ENCODE results near the gene NFATC3. TPM values are rescaled to one million over a fixed set of nuclear protein-coding genes. Genes with fewer than 3 reads are reported as not detected.

The NFATC3 gene
- total RNA-seq, 2 donors from 2014 or later = 91.9 to 131 TPM

DNA sequence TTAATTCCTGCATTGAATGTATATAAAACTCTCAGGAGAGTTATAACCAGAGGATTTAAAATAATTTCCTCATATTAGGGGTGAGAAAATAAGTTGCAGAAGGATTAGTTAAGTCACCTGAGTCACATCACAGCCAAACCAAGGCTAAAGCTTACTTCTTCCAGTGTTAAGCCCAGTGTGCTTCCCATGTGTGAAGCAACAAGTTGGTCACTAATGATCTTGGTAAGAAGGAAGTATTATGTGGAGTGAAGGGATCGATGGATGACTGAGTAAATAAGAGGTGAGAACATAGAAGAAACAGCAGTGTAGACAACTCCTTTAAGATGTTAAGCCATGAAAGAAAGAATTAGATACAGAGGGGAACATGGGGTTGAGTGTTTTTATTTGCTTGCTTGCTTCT, 130.1 kb downstream of the NFATC3 start:
- Mint-ChIP-seq H3K36me3 (peaks cover 5% of the 10 kb centered on the region), H3K4me1 (ENCODE audit: low read depth in 2 of 2) (peaks cover 12 to 20% of the 10 kb centered on the region in 2 donors), H3K27ac (peak overlapping the region; percentile 6 to 28), H3K27me3 (no peaks in the 10 kb centered on the region), H3K9me3 (no peaks in the 10 kb centered on the region), H3K4me3 (no peak overlapping the region)
- no peak for ATAC-seq
- no peak for DNase-seq (ENCODE audit: low spot score)

DNA sequence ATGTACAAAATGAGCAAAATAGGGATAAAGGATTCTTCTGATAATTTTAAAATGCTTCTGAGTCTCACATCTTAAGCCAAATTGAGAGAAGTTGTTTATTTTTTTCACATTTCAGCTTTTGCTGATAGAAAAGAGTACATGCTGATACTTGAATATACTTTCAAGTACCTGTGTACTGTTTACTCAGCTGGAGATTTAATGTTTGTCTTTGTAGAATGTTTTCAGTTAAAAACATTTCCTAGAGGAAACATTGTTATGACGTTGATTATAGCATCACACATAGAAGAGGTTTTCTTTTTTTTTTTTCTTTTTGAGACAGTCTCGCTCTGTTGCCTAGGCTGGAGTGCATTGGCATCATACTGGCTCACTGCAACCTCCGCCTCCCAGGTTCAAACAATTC, 131.1 kb downstream of the NFATC3 start:
- ATAC-seq = no peak
- Mint-ChIP-seq H3K27me3 (no peaks in the 10 kb centered on the region), H3K36me3 (peaks cover 9% of the 10 kb centered on the region), H3K4me1 (ENCODE audit: low read depth in 2 of 2) (peaks cover 12 to 17% of the 10 kb centered on the region in 2 donors), H3K4me3 (no peak overlapping the region), H3K27ac (peak overlapping the region; percentile 6 to 28), H3K9me3 (no peaks in the 10 kb centered on the region)
- DNase-seq (ENCODE audit: low spot score) = no peak

- no peak for ATAC-seq
- Mint-ChIP-seq H3K27ac (peak overlapping the region in 1 of 2 donors; percentile 63), H3K4me3 (no peak overlapping the region), H3K9me3 (no peaks in the 10 kb centered on the region), H3K4me1 (ENCODE audit: low read depth in 2 of 2) (peaks cover 5 to 14% of the 10 kb centered on the region in 2 donors), H3K27me3 (no peaks in the 10 kb centered on the region), H3K36me3 (peaks cover 15% of the 10 kb centered on the region)
- DNase-seq (ENCODE audit: low spot score) = no peak
Measured at GRCh38 chr16:68217506-68217905, 132.3 kb downstream of the NFATC3 start.

DNA sequence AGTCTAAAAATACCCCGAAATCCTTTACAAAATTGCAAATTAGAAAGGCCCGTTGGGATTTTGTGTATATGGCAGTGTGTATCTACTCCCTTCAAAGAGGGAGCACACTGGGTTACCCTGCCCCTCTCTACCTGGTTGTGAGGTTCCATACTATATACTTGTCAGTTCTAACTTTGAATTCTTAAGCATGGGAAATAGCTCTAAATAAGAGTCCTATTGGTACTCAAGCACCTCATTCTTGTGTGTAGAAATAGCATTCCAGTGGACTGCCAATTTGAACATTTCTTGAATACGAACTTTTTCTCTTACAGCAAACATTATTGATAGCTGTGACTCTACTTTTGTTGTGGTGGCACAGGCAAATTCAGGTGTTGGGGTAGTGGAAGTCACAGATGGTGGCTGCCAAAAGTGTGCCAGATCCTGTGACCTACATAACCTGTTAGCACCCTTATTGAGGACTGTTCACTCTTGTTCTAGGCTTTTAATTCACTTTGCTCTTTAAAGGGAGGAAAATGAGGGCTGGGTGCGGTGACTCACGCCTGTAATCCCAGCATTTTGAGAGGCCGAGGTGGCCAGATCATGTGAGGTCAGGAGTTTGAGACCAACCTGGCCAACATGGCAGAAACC, 134.7 kb downstream of the NFATC3 start:
- H3K27me3 Mint-ChIP-seq = no peaks in the 10 kb centered on the region
- H3K4me3 Mint-ChIP-seq = no peak overlapping the region
- peaks cover 15% of the 10 kb centered on the region for H3K36me3 Mint-ChIP-seq
- DNase-seq (ENCODE audit: low spot score) = no peak
- ATAC-seq = no peak
- H3K27ac Mint-ChIP-seq = peak overlapping the region in 1 of 2 donors; percentile 54
- peaks cover 5 to 14% of the 10 kb centered on the region in 2 donors for H3K4me1 Mint-ChIP-seq (ENCODE audit: low read depth in 2 of 2)
- no peaks in the 10 kb centered on the region for H3K9me3 Mint-ChIP-seq

GRCh38 chr16:68223072-68223471, 137.9 kb downstream of the NFATC3 start:
- no peaks in the 10 kb centered on the region for H3K27me3 Mint-ChIP-seq
- H3K4me1 Mint-ChIP-seq (ENCODE audit: low read depth in 2 of 2) = peaks cover 12 to 14% of the 10 kb centered on the region in 2 donors
- H3K27ac Mint-ChIP-seq = no peak overlapping the region
- no peaks in the 10 kb centered on the region for H3K9me3 Mint-ChIP-seq
- H3K4me3 Mint-ChIP-seq = no peak overlapping the region
- H3K36me3 Mint-ChIP-seq = peaks cover 10% of the 10 kb centered on the region
- no peak for DNase-seq (ENCODE audit: low spot score)
- ATAC-seq = no peak

GRCh38 chr16:68226116-68226515, 140.9 kb downstream of the NFATC3 start:
- Mint-ChIP-seq H3K4me1 (ENCODE audit: low read depth in 2 of 2) (peaks cover 12 to 20% of the 10 kb centered on the region in 2 donors), H3K27ac (peak overlapping the region; percentile 71 to 80), H3K4me3 (no peak overlapping the region), H3K27me3 (no peaks in the 10 kb centered on the region), H3K9me3 (no peaks in the 10 kb centered on the region), H3K36me3 (peaks cover 7% of the 10 kb centered on the region)
- ATAC-seq (no peak), DNase-seq (ENCODE audit: low spot score) (no peak)

GRCh38 chr16:68227183-68227793, 142.1 kb downstream of the NFATC3 start:
- ATAC-seq (peak in 1 of 2 donors; percentile 36), DNase-seq (ENCODE audit: low spot score) (no peak)
- peaks cover 12 to 20% of the 10 kb centered on the region in 2 donors for H3K4me1 Mint-ChIP-seq (ENCODE audit: low read depth in 2 of 2)
- no peaks in the 10 kb centered on the region for H3K9me3 Mint-ChIP-seq
- H3K4me3 Mint-ChIP-seq = no peak overlapping the region
- H3K27me3 Mint-ChIP-seq = no peaks in the 10 kb centered on the region
- no peaks in the 10 kb centered on the region for H3K36me3 Mint-ChIP-seq
- peak overlapping the region; percentile 71 to 80 for H3K27ac Mint-ChIP-seq

DNA sequence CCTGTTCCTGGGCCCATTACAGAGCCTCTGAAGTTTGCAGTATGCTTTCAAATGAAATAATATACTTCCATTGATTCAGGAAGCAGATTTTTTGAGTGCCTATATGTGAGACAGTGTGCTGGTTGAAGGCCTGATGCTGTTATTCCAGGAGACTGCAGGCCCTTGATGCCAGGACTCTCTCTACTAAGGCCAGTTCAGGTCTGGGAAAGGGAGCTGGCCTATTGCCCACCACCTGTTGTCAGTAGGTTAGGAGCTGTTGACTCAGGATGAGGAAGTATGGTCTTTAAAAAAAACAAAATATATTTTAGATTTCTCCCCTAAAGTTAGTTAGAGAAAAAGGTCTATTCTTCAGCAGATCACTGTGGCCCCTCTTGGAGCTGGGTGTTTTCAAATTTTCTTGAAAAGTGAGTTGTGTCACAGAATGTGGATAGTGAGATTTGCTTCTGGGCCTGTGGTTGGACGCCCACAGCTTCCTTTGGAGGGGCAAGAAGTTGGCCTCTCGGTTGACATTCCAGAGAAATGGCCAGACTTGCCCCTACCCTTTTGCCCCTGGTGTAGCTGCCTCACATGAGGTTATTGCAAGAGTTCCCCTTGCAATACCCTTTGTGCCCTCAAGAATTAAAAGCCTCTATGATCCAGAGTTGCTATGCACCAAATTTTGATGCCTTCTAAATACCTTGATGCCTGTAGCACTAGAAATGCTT, 142.8 kb downstream of the NFATC3 start:
- peak overlapping the region; percentile 25 for H3K4me3 Mint-ChIP-seq
- peak overlapping the region; percentile 71 to 80 for H3K27ac Mint-ChIP-seq
- DNase-seq (ENCODE audit: low spot score) (no peak), ATAC-seq (no peak)
- no peaks in the 10 kb centered on the region for H3K27me3 Mint-ChIP-seq
- peaks cover 12 to 20% of the 10 kb centered on the region in 2 donors for H3K4me1 Mint-ChIP-seq (ENCODE audit: low read depth in 2 of 2)
- H3K36me3 Mint-ChIP-seq = no peaks in the 10 kb centered on the region
- H3K9me3 Mint-ChIP-seq = no peaks in the 10 kb centered on the region

DNA sequence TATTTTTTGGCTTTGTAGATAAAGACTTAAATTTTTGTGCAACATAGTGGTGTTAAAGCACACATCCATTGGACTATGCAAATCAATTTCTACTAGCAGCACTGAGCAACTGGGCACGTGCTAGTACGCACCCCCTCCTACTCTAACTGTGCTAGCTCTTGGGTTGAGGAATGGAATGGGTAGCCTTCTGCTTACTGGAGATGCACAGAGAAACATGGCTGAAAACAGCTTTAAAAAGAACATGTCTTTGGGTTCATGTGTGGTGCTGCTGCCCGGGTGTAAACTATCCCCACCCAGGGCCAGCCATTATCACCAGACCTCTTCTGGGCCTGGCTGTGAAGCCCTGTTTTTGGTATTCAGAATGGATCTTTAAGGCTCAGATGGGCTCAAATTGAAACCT, 143.5 kb downstream of the NFATC3 start:
- DNase-seq (ENCODE audit: low spot score) = no peak
- H3K9me3 Mint-ChIP-seq = no peaks in the 10 kb centered on the region
- peak overlapping the region in 1 of 2 donors; percentile 59 for H3K27ac Mint-ChIP-seq

DNA sequence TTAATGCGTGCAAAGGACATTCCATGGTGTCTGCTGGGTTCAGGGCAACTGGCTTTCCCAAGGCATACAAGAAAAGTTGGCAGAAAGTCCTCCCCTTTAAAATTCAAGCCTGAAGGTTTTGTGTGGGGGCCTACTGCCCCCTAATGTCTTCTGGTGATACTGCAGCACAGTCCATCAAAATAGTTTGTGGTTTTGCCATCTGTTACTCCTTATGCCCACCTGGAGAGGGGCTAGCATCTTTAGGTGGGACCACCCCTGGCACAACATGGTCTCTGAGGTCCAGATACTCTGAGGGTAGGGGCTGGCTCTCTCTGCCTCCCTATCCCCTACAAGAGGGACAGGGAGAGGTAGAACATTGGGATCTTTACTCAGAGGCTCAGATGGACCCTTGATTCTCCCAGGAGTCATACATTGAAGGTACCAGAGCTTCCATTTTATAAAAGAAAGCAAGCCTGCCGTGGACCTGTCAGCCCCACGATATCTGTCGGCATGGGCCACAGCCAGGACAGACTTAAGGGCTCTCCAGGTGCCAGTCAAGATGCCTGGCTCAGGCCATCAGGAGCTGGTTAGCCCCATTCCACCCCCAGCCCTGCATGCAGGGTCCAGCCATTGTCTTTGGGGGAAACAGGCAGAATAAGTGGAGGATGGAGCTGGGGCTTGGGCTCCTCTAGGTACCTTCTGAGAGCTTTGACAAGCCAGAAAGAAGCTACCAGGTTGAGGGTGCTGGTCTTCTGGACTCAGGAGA, 144.4 kb downstream of the NFATC3 start:
- no peaks in the 10 kb centered on the region for H3K9me3 Mint-ChIP-seq
- H3K27ac Mint-ChIP-seq = peak overlapping the region; percentile 59 to 73
- no peak overlapping the region for H3K4me3 Mint-ChIP-seq
- H3K27me3 Mint-ChIP-seq = no peaks in the 10 kb centered on the region
- no peaks in the 10 kb centered on the region for H3K36me3 Mint-ChIP-seq
- DNase-seq (ENCODE audit: low spot score) = no peak
- peak in 1 of 2 donors; percentile 55 for ATAC-seq
- peaks cover 20 to 25% of the 10 kb centered on the region in 2 donors for H3K4me1 Mint-ChIP-seq (ENCODE audit: low read depth in 2 of 2)

More for the DNA sequence above, 143.5 kb downstream of the NFATC3 start:
- H3K4me1 Mint-ChIP-seq (ENCODE audit: low read depth in 2 of 2) = peaks cover 18 to 24% of the 10 kb centered on the region in 2 donors
- H3K4me3 Mint-ChIP-seq = no peak overlapping the region
- H3K27me3 Mint-ChIP-seq = no peaks in the 10 kb centered on the region
- ATAC-seq = no peak
- H3K36me3 Mint-ChIP-seq = no peaks in the 10 kb centered on the region

DNA sequence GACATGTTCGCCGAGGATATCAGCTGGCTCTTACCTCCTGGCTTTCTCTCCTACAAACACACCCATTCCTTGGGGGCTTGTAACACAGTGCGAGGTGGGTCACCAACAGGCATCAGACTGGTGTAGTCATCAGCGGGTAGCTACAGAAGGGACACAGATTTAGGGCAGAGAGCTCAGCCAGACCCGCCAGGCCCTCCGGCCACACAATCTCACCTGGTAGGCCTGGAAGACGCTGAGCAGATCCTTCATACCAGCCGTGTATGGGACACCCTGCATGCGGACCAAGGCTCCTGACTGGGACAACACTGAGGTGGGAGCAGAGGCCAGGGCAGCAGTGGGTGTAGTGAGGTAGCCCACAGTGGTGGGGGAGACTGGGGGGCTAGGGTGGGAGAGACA, 145.0 kb downstream of the NFATC3 start:
- H3K36me3 Mint-ChIP-seq = no peaks in the 10 kb centered on the region
- no peaks in the 10 kb centered on the region for H3K27me3 Mint-ChIP-seq
- no peaks in the 10 kb centered on the region for H3K9me3 Mint-ChIP-seq
- H3K27ac Mint-ChIP-seq = no peak overlapping the region
- peaks cover 23 to 27% of the 10 kb centered on the region in 2 donors for H3K4me1 Mint-ChIP-seq (ENCODE audit: low read depth in 2 of 2)
- H3K4me3 Mint-ChIP-seq = no peak overlapping the region
- DNase-seq (ENCODE audit: low spot score) (no peak), ATAC-seq (no peak)

- no peaks in the 10 kb centered on the region for H3K36me3 Mint-ChIP-seq
- peak overlapping the region in 1 of 2 donors; percentile 8 for H3K27ac Mint-ChIP-seq
Measured at GRCh38 chr16:68230956-68231355, 145.8 kb downstream of the NFATC3 start.

GRCh38 chr16:68231384-68232136, 146.4 kb downstream of the NFATC3 start:
- Mint-ChIP-seq H3K4me3 (no peak overlapping the region), H3K27me3 (no peaks in the 10 kb centered on the region), H3K9me3 (no peaks in the 10 kb centered on the region), H3K27ac (no peak overlapping the region), H3K36me3 (no peaks in the 10 kb centered on the region), H3K4me1 (ENCODE audit: low read depth in 2 of 2) (peaks cover 26 to 31% of the 10 kb centered on the region in 2 donors)
- ATAC-seq (no peak), DNase-seq (ENCODE audit: low spot score) (no peak)

More at GRCh38 chr16:68230956-68231355, 145.8 kb downstream of the NFATC3 start:
- no peaks in the 10 kb centered on the region for H3K27me3 Mint-ChIP-seq
- peaks cover 23 to 27% of the 10 kb centered on the region in 2 donors for H3K4me1 Mint-ChIP-seq (ENCODE audit: low read depth in 2 of 2)
- H3K9me3 Mint-ChIP-seq = no peaks in the 10 kb centered on the region
- no peak overlapping the region for H3K4me3 Mint-ChIP-seq
- DNase-seq (ENCODE audit: low spot score) (no peak), ATAC-seq (no peak)
